Amygdala (tissue), 56 donors: Measurements from ENCODE around the gene FCHO2.
"Not testable (repeated sequence)": the region's sequence is repeated elsewhere in the genome, so short reads cannot be mapped to it uniquely, and the experiment has no call there.

Experiments used
- DNase-seq, 56 donors: peaks; one replicate each; lab custom pipeline; 2025; lab: John Stamatoyannopoulos, UW

FCHO2 gene

GRCh38 chr5:72955768-72956323 is at the start of gene FCHO2:
FCHO2 (plus strand) TSS chr5:72956041; CDS start chr5:72956097, 56 bp downstream.
- peak; percentile 54 to 99 (median 91) for DNase-seq

- DNase-seq, result no peak
Observed at GRCh38 chr5:72906806-72907205, 49.0 kb upstream of the FCHO2 start.

- no peak for DNase-seq
Observed at GRCh38 chr5:72908664-72909063, 47.2 kb upstream of the FCHO2 start.

GRCh38 chr5:72917371-72917776 is 38.5 kb upstream of the FCHO2 start:
- no peak for DNase-seq

GRCh38 chr5:72920690-72921502 is 34.9 kb upstream of the FCHO2 start:
- DNase-seq, result no peak

- no peak for DNase-seq
Observed at GRCh38 chr5:72921886-72922285, 34.0 kb upstream of the FCHO2 start.

- no peak for DNase-seq
Observed at GRCh38 chr5:72922422-72922821, 33.4 kb upstream of the FCHO2 start.

- DNase-seq, result no peak
Observed at GRCh38 chr5:72925336-72926010, 30.4 kb upstream of the FCHO2 start.

- DNase-seq, result not testable (repeated sequence)
Observed at GRCh38 chr5:72932686-72933085, 23.2 kb upstream of the FCHO2 start.

- not testable (repeated sequence) for DNase-seq
Observed at GRCh38 chr5:72934953-72935725, 20.7 kb upstream of the FCHO2 start.

- DNase-seq, result no peak
Observed at GRCh38 chr5:72936893-72937292, 18.9 kb upstream of the FCHO2 start.

- DNase-seq, result no peak
Observed at GRCh38 chr5:72937517-72938061, 18.3 kb upstream of the FCHO2 start.

- no peak for DNase-seq
Observed at GRCh38 chr5:72938206-72938605, 17.6 kb upstream of the FCHO2 start.

GRCh38 chr5:72940082-72940481 is 15.8 kb upstream of the FCHO2 start:
- DNase-seq, result no peak

GRCh38 chr5:72943307-72943706 is 12.5 kb upstream of the FCHO2 start:
- DNase-seq, result no peak

- DNase-seq, result no peak
Observed at GRCh38 chr5:72947498-72947897, 8.3 kb upstream of the FCHO2 start.

GRCh38 chr5:72949481-72949880 is 6.4 kb upstream of the FCHO2 start:
- no peak for DNase-seq

GRCh38 chr5:72951671-72952468 is 4.0 kb upstream of the FCHO2 start:
- DNase-seq, result peak in 4 of 56 donors; percentile 1 to 8 (median 2)

GRCh38 chr5:72954389-72954788 is 1.5 kb upstream of the FCHO2 start:
- no peak for DNase-seq
